PC-9 (cell line): ENCODE data around the gene FBH1. TPM values are rescaled to one million over a fixed set of nuclear protein-coding genes. Genes with fewer than 3 reads are reported as not detected.

Experiments used
- BruUV-seq: library from RNA; stranded (reverse); fragments of 400-500 nt; replicated peaks from 2 replicates; lab custom pipeline; 2021; lab: Mats Ljungman, UMichigan
- CTCF ChIA-PET: fragments of 300-600 bp; sonication (Branson Sonifier 250); formaldehyde crosslinking; loops from one replicate; lab custom pipeline; 2022; ENCODE audit warnings: antibody characterized with exemption; lab: Charles Lee
- POLR2A ChIA-PET: fragments of 300-600 bp; sonication (Branson Sonifier 250); formaldehyde crosslinking; loops from one replicate; lab custom pipeline; 2022; ENCODE audit warnings: antibody characterized with exemption; ENCODE audit not compliant: unreplicated experiment; lab: Charles Lee
- DNase-seq, 2 experiments: peaks; one replicate each; pipeline versions ENCODE4 v3.0.0 to v3.0.0-alpha.2; 2015 to 2022; ENCODE audit warnings: mixed read lengths in 1 of 2
- H2AFZ ChIP-seq: fragments of 200-600 bp; sonication (generic); 2 replicates; pipeline ENCODE4 v1.8.1; 2017; ENCODE audit warnings: antibody characterized with exemption
- H3F3A ChIP-seq: fragments of 200-600 bp; sonication (generic); 2 replicates; pipeline ENCODE4 v1.8.1; 2017; ENCODE audit warnings: antibody characterized with exemption, mild to moderate bottlenecking, low read depth; ENCODE audit not compliant: insufficient read depth
- H3K27ac ChIP-seq: fragments of 200-600 bp; sonication (generic); 2 replicates; pipeline ENCODE4 v1.6.1; 2016; ENCODE audit warnings: mixed run types
- H3K27me3 ChIP-seq: fragments of 200-600 bp; sonication (generic); 2 replicates; pipeline ENCODE4 v1.6.1; 2016; ENCODE audit warnings: low read depth, mixed run types; ENCODE audit not compliant: insufficient read depth
- H3K36me3 ChIP-seq: fragments of 200-600 bp; sonication (generic); 2 replicates; pipeline ENCODE4 v1.6.1; 2016; ENCODE audit warnings: low read depth, mixed run types
- H3K4me1 ChIP-seq: fragments of 200-600 bp; sonication (generic); replicated peaks from 2 replicates; pipeline ENCODE4 v1.6.1; 2016; ENCODE audit warnings: mixed run types; ENCODE audit not compliant: insufficient read depth
- H3K4me2 ChIP-seq: fragments of 200-600 bp; sonication (generic); 2 replicates; pipeline ENCODE4 v1.6.1; 2017; ENCODE audit warnings: mixed run types
- H3K4me3 ChIP-seq: fragments of 200-600 bp; sonication (generic); 2 replicates; pipeline ENCODE4 v1.6.1; 2016; ENCODE audit warnings: mixed run types
- H3K79me2 ChIP-seq: fragments of 200-600 bp; sonication (generic); 2 replicates; pipeline ENCODE4 v1.6.1; 2017; ENCODE audit warnings: low read depth, mixed run types
- H3K9me2 ChIP-seq: fragments of 200-600 bp; sonication (generic); 2 replicates; pipeline ENCODE4 v1.8.1; 2017; ENCODE audit warnings: mild to moderate bottlenecking; ENCODE audit not compliant: insufficient read depth
- H3K9me3 ChIP-seq: fragments of 200-600 bp; sonication (generic); 2 replicates; pipeline ENCODE4 v1.8.1; 2016; ENCODE audit warnings: low read depth; ENCODE audit not compliant: insufficient read depth
- H4K20me1 ChIP-seq: fragments of 200-600 bp; sonication (generic); 2 replicates; pipeline ENCODE4 v1.8.1; 2017; ENCODE audit not compliant: insufficient read depth
- CTCF ChIP-seq: fragments of 200-600 bp; sonication (generic); conservative IDR thresholded peaks from 2 replicates; pipeline ENCODE4 v1.6.1; 2017; ENCODE audit warnings: mixed run types, antibody characterized with exemption, mild to moderate bottlenecking, moderate library complexity
- EZH2 ChIP-seq: fragments of 200-600 bp; sonication (generic); IDR thresholded peaks from 2 replicates; pipeline ENCODE4 v1.8.0; 2017; ENCODE audit warnings: antibody characterized with exemption, low read depth
- intact Hi-C: fragments of 100-400 bp; cut with micrococcal nuclease; formaldehyde crosslinking; loops from one replicate; pipeline ENCODE4 v1.10.0; 2022; ENCODE audit not compliant: unreplicated experiment
- total RNA-seq: library from RNA; stranded (reverse); gene quantifications from 2 replicates; pipeline ENCODE4 v1.2.3, GENCODE V29; 2021

FBH1 gene
- total RNA-seq, 1 experiment from 2014 or later = 68.0 TPM

- H3K4me2 ChIP-seq = no peak overlapping the region
- POLR2A ChIA-PET = no interaction called here
- CTCF ChIA-PET = no interaction called here
- DNase-seq = no peak
- BruUV-seq = no TSS peak
- H3K4me3 ChIP-seq = no peak overlapping the region
- H2AFZ ChIP-seq = no peak overlapping the region
- no peaks in the 10 kb centered on the region; the same call in 1 of the 2 replicates for H3F3A ChIP-seq
- H3K9me3 ChIP-seq = no peaks in the 10 kb centered on the region
- no peak overlapping the region for H3K27ac ChIP-seq
- peaks cover 2% of the 10 kb centered on the region; the same call in 1 of the 2 replicates for H3K79me2 ChIP-seq
- no peaks in the 10 kb centered on the region for H4K20me1 ChIP-seq
- no peak for TF ChIP-seq CTCF
- TF ChIP-seq EZH2 = no peak
- H3K9me2 ChIP-seq = no peaks in the 10 kb centered on the region
- no peaks in the 10 kb centered on the region for H3K27me3 ChIP-seq
- intact Hi-C loops = no loop called here
- no peaks in the 10 kb centered on the region for H3K36me3 ChIP-seq
- H3K4me1 ChIP-seq = peaks cover 3% of the 10 kb centered on the region; the same call in 1 of the 2 replicates
Observed at GRCh38 chr10:5882961-5883360, 7.1 kb upstream of the FBH1 start.

- TF ChIP-seq EZH2 = no peak
- no peak for TF ChIP-seq CTCF
- no TSS peak for BruUV-seq
- POLR2A ChIA-PET = no interaction called here
Observed at GRCh38 chr10:5885619-5886018, 4.4 kb upstream of the FBH1 start.

GRCh38 chr10:5887029-5887428 is 3.0 kb upstream of the FBH1 start:
- H3K9me3 ChIP-seq = no peaks in the 10 kb centered on the region
- no peak overlapping the region for H3K4me3 ChIP-seq
- TF ChIP-seq EZH2 = no peak
- TF ChIP-seq CTCF = no peak
- H3K27ac ChIP-seq = no peak overlapping the region
- DNase-seq = no peak
- no peak overlapping the region for H3K4me2 ChIP-seq
- ChIA-PET CTCF (no interaction called here), POLR2A (interaction anchor here (0.6 kb wide), 1 partner anchor 95 kb away, joined by 3 read pairs; no protein-coding TSS in a partner anchor)
- intact Hi-C loops = loop anchor here (5.0 kb wide), 1 partner anchor 75 kb away; the partner anchor contains the start of gene GDI2
- H3K4me1 ChIP-seq = peaks cover 16% of the 10 kb centered on the region
- no peaks in the 10 kb centered on the region for H4K20me1 ChIP-seq
- H3K9me2 ChIP-seq = no peaks in the 10 kb centered on the region
- H3K36me3 ChIP-seq = no peaks in the 10 kb centered on the region
- no peaks in the 10 kb centered on the region; the same call in 1 of the 2 replicates for H3F3A ChIP-seq
- BruUV-seq = no TSS peak
- H3K27me3 ChIP-seq = no peaks in the 10 kb centered on the region
- no peak overlapping the region for H2AFZ ChIP-seq
- H3K79me2 ChIP-seq = peaks cover 28% of the 10 kb centered on the region

More at GRCh38 chr10:5885619-5886018, 4.4 kb upstream of the FBH1 start:
- Histone ChIP-seq H2AFZ (no peak overlapping the region), H3K4me3 (no peak overlapping the region), H3K4me1 (peaks cover 10% of the 10 kb centered on the region; the same call in 1 of the 2 replicates), H4K20me1 (no peaks in the 10 kb centered on the region), H3K79me2 (peaks cover 14% of the 10 kb centered on the region), H3K4me2 (no peak overlapping the region), H3K9me3 (no peaks in the 10 kb centered on the region), H3K27me3 (no peaks in the 10 kb centered on the region), H3K36me3 (no peaks in the 10 kb centered on the region), H3F3A (no peaks in the 10 kb centered on the region; the same call in 1 of the 2 replicates), H3K9me2 (no peaks in the 10 kb centered on the region), H3K27ac (no peak overlapping the region)
- no peak for DNase-seq
- intact Hi-C loops = loop anchor here (5.0 kb wide), 1 partner anchor 73 kb away; the partner anchor contains the start of gene GDI2
- CTCF ChIA-PET = no interaction called here
